ENCODE measurements around the gene ADGB. TPM values are rescaled to one million over a fixed set of nuclear protein-coding genes. Genes with fewer than 3 reads are reported as not detected.

ADGB gene
- total and polyA plus RNA-seq, 9 of the 15 experiments (the other 6 are each of a cell fraction or from before 2014, with no cell fraction given), result not detected

GRCh38 chr6:146803601-146804000 lies 204.8 kb downstream of the ADGB start (continued):
- TF ChIP-seq HOMEZ (CRISPR knock-in tag; IDR thresholded peaks at IDR 0.05), result no peak
- no peak for TF ChIP-seq ZBTB40 (IDR thresholded peaks at IDR 0.05)
- no peak for TF ChIP-seq ZBTB40 (CRISPR knock-in tag; IDR thresholded peaks at IDR 0.05)
- TF ChIP-seq PTRF (tag; IDR thresholded peaks at IDR 0.05), result no peak
- no peak for TF ChIP-seq MTA3 (IDR thresholded peaks at IDR 0.05; ENCODE audit: borderline replicate concordance)
- TF ChIP-seq KLF10 (CRISPR knock-in tag; IDR thresholded peaks at IDR 0.05), result no peak
- TF ChIP-seq ZMIZ1 (IDR thresholded peaks at IDR 0.05; ENCODE audit: low read depth in 2 of 2, low read length in 2 of 2), result no peak
- TF ChIP-seq TEAD1 (CRISPR knock-in tag; IDR thresholded peaks at IDR 0.05), result no peak
- no peak for TF ChIP-seq PKNOX1 (IDR thresholded peaks at IDR 0.05)
- TF ChIP-seq HNRNPH1 (optimal IDR thresholded peaks at IDR 0.05; ENCODE audit: low read depth, low read length), result no peak
- TF ChIP-seq ID3 (CRISPR knock-in tag; IDR thresholded peaks at IDR 0.05), result no peak
- no peak for TF ChIP-seq ID3 (tag; IDR thresholded peaks at IDR 0.05)
- no peak for TF ChIP-seq PTTG1 (tag; IDR thresholded peaks at IDR 0.05; ENCODE audit: low read depth)
